HG03280 (cell line): ENCODE measurements around the gene MXD1.

Experiments
- ATAC-seq: cut with Tn5 transposase; IDR thresholded peaks from one replicate; pipeline ENCODE4 v1.9.1; 2021; ENCODE audit warnings: mild to moderate bottlenecking, moderate library complexity; ENCODE audit not compliant: unreplicated experiment

The MXD1 gene

DNA sequence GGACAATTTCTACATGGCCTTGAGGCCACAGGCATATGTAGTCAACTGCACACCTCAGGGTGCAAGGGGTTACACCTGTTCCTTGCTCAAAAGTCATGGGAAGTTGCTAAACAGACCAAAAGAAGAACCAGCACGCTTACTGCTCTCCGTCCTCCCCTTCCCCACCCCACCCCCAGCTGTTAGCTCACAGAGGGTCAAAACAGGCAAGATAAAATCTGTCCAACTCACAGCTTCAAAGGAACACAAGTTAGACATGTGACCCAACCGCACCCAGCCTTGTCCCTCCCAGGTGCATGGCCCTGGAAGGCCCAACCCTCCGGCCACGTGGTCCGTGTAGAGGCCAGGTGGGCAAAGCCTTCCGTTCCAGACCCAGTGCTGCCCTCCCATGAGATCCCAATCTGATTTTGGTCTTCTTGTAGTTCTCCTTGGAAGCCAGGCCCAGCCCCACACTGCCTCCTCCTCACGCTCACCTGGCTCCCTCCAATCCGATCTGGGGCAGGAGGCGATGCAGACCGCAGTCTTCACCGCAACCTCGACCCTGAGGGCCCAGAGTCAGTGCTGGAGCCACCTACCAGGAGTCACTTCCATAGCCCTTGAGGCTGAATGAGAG, 61.0 kb downstream of the MXD1 start:
- ATAC-seq, result no peak

- ATAC-seq, result no peak
These were observed 62.3 kb downstream of the MXD1 start for GRCh38 chr2:69977186-69977585.

- no peak for ATAC-seq
These were observed 63.1 kb downstream of the MXD1 start for GRCh38 chr2:69977906-69978482.

- ATAC-seq, result no peak
These were observed 65.2 kb downstream of the MXD1 start for GRCh38 chr2:69979902-69980807.

GRCh38 chr2:69983392-69983966, 68.6 kb downstream of the MXD1 start:
- ATAC-seq, result no peak

- no peak for ATAC-seq
These were observed 70.3 kb downstream of the MXD1 start for GRCh38 chr2:69985216-69985615.

DNA sequence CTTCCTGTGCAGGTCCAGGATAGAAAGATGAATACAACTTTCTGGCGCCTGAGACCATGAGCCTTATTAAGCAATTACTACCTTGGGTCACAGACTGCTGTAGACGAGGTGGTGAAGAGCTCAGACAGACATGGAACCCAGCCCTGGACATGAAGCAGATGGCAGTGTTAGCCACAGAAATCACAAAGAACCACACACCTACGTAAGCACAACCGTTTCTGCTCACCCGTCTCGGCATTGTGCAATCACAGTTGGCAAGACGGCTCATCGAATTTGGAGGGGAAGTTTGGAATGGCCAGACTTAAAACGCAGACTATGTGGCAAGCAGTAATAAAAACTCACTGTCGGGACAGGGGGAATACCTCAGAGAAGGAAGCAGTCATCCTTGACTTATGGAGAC, 70.8 kb downstream of the MXD1 start:
- no peak for ATAC-seq

GRCh38 chr2:69986691-69987090, 71.8 kb downstream of the MXD1 start:
- ATAC-seq, result no peak

- ATAC-seq, result no peak
These were observed 73.3 kb downstream of the MXD1 start for GRCh38 chr2:69988086-69988635.

GRCh38 chr2:69989009-69989408, 74.1 kb downstream of the MXD1 start:
- ATAC-seq, result no peak

- ATAC-seq, result no peak
These were observed 74.7 kb downstream of the MXD1 start for GRCh38 chr2:69989441-69990105.
